ENCODE results near the gene ZNF397.

ZNF397 gene

DNA sequence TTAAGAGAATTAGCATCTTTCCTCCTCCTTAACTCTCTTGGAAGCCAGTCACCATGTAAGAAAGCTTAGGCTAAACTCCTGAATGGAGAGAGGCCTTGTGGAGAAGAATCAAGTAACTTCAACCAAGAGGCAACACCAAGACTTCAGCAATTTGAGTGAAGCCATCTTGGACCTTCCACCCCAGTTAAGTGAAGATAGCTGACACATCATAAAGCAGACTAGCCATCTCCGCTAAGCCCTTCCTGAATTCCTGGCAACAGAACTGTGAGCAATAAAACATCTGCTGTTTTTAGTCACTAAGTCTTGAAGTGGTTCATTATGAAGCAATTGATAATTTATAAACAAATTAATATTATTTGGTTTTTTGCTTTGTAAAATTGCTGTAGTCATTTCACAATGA is 1.5 kb upstream of the ZNF397 start:
- TF ChIP-seq, protein P1, sequence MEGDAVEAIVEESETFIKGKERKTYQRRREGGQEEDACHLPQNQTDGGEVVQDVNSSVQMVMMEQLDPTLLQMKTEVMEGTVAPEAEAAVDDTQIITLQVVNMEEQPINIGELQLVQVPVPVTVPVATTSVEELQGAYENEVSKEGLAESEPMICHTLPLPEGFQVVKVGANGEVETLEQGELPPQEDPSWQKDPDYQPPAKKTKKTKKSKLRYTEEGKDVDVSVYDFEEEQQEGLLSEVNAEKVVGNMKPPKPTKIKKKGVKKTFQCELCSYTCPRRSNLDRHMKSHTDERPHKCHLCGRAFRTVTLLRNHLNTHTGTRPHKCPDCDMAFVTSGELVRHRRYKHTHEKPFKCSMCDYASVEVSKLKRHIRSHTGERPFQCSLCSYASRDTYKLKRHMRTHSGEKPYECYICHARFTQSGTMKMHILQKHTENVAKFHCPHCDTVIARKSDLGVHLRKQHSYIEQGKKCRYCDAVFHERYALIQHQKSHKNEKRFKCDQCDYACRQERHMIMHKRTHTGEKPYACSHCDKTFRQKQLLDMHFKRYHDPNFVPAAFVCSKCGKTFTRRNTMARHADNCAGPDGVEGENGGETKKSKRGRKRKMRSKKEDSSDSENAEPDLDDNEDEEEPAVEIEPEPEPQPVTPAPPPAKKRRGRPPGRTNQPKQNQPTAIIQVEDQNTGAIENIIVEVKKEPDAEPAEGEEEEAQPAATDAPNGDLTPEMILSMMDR (IDR thresholded peaks at IDR 0.05), result no peak

DNA sequence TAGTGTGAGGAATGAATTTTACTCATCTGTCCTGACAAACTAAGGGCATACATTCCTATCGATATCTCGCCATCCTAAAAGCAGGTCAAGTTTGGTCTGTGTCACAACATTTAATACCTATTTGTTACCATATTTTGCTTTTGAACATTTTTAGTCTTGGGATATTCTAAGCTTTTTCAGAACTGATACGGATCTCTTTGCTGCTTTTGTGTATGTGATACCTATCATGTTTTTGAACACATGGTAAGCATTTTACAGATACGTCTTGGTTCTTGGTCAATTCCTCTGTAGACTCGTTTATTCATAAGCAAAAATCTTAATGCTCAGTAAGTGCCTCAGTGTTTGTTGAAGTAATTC is 592 bp downstream of the ZNF397 start:
- TF ChIP-seq, protein P1 (IDR thresholded peaks at IDR 0.05), result no peak

DNA sequence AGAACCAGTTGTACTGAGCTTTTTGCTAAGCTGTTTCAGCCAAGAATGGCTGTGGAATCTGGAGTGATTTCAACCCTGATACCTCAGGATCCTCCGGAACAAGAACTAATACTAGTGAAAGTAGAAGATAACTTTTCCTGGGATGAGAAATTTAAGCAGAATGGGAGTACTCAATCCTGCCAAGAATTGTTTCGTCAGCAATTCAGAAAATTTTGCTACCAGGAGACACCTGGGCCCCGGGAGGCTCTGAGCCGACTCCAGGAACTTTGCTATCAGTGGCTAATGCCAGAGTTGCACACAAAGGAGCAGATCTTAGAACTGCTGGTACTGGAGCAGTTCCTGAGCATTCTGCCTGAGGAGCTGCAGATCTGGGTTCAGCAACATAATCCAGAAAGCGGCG is 1.6 kb downstream of the ZNF397 start:
- TF ChIP-seq, protein P1 (IDR thresholded peaks at IDR 0.05), result no peak

DNA sequence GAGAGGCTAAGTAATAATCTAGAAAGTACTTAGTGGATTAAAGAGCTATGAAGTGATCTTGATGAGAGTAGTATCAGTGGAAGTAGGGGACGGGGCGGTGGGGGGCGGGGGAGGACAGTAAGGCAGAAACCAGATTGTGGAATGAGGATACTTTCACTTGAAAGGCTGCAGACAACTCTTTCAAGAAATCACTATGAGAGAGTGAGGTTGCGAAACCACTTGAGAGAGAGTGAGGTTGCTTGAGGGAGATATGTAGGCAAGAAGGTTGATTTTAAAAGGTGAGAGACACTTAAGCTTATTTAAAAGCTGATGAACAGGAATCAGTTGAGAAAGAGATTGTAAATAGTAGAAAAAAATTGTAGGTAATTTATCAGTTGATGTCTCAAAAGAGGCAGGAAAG is 3.8 kb downstream of the ZNF397 start:
- TF ChIP-seq, protein P1 (IDR thresholded peaks at IDR 0.05), result no peak

DNA sequence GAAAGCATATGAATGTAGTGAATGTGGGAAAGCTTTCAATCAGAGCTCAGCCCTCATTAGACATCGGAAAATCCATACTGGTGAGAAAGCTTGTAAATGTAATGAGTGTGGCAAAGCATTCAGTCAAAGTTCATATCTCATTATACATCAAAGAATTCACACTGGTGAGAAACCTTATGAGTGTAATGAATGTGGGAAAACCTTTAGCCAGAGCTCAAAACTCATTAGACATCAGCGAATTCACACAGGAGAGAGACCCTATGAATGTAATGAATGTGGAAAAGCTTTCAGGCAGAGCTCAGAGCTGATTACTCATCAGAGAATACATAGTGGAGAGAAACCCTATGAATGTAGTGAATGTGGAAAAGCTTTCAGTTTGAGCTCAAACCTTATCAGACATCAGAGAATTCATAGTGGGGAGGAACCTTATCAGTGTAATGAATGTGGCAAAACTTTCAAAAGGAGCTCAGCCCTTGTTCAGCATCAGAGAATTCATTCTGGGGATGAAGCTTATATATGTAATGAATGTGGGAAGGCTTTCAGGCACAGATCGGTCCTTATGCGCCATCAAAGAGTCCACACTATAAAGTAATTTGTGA is 5.0 kb downstream of the ZNF397 start:
- TF ChIP-seq, protein P1 (IDR thresholded peaks at IDR 0.05), result no peak

DNA sequence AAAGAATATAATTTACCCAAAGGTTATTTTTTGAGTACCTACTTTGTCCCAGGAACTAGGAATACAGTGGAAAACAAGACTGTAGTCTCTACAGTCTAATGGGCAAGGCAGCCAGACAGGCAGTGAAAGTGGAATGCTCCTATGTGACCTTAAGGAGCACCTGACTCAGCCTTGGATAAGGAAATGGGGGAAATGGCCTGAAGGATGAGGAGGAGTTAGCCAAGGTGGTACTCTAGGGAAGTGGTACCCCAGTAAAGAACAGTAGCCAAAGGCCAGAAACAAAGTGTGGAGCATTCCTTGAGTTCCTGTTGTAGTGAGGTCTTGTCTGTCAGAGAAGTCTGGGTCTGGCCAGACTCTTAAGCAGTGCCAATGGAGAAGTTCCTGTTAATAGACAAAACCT is 6.0 kb downstream of the ZNF397 start:
- TF ChIP-seq, protein P1 (IDR thresholded peaks at IDR 0.05), result no peak

DNA sequence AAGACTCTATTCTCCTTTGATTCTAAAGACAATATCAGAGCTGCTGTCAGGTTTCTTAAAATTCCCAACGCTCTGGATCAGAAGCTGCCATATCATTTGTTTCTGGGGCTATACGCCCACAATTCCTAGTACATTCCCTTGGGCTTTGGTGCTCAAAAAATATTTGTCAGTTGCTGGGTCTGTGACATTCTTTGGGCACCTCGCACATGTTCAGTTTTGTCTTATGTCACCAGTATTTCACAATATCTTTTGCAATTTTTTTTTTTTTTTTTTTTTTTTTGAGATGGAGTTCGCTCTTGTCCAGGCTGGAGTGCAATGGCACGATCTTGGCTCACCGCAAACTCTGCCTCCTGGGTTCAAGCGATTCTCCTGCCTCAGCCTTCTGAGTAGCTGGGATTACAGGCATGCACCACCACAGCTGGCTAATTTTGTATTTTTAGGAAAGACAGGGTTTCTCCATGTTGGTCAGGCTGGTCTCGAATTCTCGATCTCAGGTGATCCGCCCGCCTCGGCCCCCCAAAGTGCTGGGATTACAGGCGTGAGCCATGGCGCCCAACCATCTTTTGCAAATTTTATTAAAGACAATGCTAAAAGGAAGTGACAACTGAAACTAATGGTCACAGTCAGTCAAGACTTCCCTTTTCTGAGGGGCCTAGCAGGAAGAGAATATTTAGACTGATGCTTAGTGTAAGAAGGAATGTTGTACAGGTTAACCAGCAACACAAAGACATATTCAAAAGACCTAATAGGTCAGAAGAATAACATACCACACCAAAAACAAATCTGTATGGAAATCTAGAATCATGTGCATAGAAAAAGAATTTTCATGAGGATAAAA is 6.8 kb downstream of the ZNF397 start:
- TF ChIP-seq, protein P1 (IDR thresholded peaks at IDR 0.05), result no peak

Data from LNCAP (cell line).